Epidermal melanocyte (primary cell): ENCODE measurements around the gene SLC1A5.
"Not testable (repeated sequence)": the region's sequence is repeated elsewhere in the genome, so short reads cannot be mapped to it uniquely, and the experiment has no call there.

Source experiments
- DNase-seq: peaks from one replicate; pipeline ENCODE4 v3.0.0; 2011; ENCODE audit warnings: low spot score; ENCODE audit not compliant: insufficient read length

Gene SLC1A5

GRCh38 chr19:46772170-46773017, 16.0 kb downstream of the SLC1A5 start:
- DNase-seq: no peak

GRCh38 chr19:46768746-46769145, 19.6 kb downstream of the SLC1A5 start:
- not testable (repeated sequence) for DNase-seq

- no peak for DNase-seq
Observed at GRCh38 chr19:46766569-46767317, 21.7 kb downstream of the SLC1A5 start.

GRCh38 chr19:46764817-46765291, 23.5 kb downstream of the SLC1A5 start:
- no peak for DNase-seq

DNA sequence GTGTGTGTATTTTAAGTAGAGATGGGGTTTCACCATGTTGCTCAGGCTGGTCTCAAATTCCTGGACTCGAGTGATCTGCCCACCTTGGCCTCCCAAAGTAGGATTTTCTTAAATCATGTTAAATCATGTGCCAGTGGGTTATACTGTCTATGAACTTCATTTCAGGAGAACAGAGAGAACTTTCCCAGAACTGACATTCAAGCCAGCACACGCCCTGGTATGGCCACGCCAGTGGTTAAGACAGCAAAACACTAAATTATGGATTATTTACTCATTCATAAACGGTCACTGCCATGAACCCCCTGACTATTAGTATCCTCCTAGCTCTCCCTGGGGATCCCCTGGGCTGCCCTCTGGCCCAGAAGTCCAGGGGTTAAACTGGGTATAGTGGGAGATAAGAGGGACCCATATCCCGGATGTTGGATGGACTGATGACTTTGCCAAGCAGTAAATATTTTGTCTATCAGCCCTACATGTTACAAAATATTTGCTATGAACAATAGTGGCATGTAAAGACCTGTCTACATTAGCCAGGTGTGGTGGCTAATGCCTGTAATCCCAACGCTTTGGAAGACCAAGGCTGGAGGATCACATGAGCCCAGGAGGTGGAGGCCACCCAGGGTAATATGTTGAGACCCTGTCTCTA, 26.0 kb downstream of the SLC1A5 start:
- no peak for DNase-seq

- DNase-seq: peak; percentile 71
Observed at GRCh38 chr19:46761418-46761831, 27.0 kb downstream of the SLC1A5 start.

GRCh38 chr19:46760897-46761296, 27.5 kb downstream of the SLC1A5 start:
- not testable (repeated sequence) for DNase-seq

DNA sequence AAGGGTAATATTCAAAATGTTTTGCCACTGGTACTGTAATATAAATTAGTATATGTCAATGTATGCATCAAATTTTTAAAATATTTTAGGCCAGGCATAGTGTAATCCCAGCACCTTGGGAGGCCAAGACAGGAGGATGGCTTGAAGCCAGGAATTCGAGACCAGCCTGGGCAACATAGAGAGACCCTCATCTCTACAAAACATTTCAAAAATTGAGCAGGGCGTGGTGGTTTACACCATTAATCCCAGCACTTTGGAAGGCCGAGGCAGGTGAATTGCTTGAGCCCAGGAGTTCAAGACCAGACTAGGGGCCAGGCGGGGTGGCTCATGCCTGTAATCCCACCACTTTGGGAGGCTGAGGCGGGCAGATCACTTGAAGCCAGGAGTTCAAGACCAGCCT, 28.0 kb downstream of the SLC1A5 start:
- no peak for DNase-seq

DNA sequence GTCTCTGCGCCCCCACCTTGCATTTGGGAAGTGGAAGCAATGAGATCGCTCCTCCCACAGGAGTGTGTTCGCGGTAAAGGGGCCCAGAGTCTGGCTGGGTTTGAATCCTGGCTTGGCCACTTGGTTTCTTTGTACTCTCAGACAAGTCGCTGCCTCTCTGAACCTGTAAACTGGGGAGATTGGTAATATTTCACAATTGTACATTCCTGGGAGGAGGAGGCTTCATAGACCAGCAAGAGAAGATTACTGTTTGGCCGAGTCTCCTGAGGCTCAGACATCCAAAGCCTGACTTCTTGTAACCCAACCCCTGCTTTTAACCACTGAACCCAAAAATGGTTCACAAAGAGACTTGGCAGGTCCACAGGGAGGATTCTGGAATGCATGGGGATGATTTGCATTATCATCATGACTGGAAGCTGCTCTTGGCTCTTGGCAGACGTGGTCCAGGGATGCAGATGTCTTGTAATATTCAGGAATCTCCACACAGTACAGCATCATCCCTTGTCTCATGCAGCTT, 28.5 kb downstream of the SLC1A5 start:
- DNase-seq: peak; percentile 83

- no peak for DNase-seq
Observed at GRCh38 chr19:46759206-46759605, 29.2 kb downstream of the SLC1A5 start.

DNA sequence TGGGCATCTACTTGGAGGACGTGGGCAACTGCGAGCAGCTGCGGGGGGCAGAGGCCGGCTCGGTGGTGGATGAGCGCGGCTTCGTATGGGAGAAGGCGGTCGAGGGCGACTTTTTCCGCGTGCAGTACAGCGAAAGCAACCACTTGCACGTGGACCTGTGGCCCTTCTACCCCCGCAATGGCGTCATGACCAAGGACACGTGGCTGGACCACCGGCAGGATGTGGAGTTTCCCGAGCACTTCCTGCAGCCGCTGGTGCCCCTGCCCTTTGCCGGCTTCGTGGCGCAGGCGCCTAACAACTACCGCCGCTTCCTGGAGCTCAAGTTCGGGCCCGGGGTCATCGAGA, 31.9 kb downstream of the SLC1A5 start:
- no peak for DNase-seq

GRCh38 chr19:46755853-46756543, 32.4 kb downstream of the SLC1A5 start:
- DNase-seq: no peak

DNA sequence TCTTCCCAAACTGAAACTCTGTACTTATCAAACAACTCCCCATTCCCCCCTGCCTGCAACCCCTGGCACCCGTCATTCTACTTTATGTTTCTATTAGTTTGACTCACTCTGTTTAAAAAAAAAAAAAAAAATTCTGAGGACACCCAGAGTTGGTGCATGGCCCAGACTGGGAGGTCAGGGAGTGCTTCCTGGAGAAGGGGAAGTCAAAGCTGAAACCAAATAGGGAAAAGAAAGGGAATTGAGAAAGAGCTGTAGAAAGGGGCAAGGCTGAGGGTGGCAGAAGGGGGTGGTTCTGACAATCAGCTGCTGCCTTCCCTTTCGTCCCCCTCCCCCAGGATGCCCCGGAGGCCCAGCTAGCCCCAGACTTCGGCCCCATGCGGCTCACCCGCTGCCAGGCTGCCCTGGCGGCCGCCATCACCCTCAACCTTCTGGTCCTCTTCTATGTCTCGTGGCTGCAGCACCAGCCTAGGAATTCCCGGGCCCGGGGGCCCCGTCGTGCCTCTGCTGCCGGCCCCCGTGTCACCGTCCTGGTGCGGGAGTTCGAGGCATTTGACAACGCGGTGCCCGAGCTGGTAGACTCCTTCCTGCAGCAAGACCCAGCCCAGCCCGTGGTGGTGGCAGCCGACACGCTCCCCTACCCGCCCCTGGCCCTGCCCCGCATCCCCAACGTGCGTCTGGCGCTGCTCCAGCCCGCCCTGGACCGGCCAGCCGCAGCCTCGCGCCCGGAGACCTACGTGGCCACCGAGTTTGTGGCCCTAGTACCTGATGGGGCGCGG, 33.1 kb downstream of the SLC1A5 start:
- no peak for DNase-seq

DNA sequence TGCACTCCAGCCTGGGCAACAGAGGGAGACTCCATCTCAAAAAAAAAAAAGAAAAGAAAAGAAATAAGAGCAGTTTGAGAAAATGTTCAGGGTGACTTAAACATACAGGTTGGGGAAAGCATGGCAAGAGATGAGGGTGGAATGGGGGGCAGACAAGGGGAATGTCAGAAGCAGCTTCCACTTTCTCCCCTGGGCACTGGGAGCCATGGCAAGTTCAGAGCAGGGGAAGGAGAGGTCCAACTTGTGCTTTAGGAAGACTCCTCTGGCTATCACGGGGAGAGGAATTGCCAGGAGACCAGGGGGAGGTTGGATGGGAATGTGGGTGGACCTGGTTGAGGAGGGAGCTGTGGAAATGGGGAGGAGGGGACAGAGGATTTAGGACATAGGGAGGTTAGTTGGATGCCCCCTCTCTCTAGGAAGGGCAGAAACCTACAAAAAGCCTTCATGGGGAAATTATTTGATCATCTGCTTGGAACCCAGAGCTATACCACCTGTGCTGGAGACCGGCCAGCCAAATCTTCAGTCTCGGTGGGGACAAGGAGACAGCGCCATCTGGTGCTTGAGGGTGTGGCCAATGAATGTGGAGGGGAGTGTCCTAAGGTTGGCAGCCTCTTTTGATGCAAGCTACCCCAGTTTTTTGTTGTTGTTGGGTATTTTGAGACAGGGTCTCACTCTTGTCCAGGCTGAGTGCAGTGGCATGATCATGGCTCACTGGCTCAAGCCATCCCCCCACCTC, 34.8 kb downstream of the SLC1A5 start:
- no peak for DNase-seq

- peak; percentile 88 for DNase-seq
Observed at GRCh38 chr19:46748325-46749109, 39.9 kb downstream of the SLC1A5 start.

GRCh38 chr19:46746281-46747057, 41.9 kb downstream of the SLC1A5 start, which contains the start of gene STRN4:
Gene STRN4, minus strand, starts transcription at chr19:46746450. Its CDS starts 20 bp downstream, at chr19:46746430.
- peak; percentile 95 for DNase-seq

GRCh38 chr19:46745521-46746280, 42.7 kb downstream of the SLC1A5 start, which contains the start of gene FKRP:
Gene FKRP, plus strand, starts transcription at chr19:46746057. Its CDS starts 9,394 bp downstream, at chr19:46755451.
- no peak for DNase-seq
